Endothelial cell (in vitro differentiated cells): ENCODE measurements around the gene LDLRAD1. TPM values are rescaled to one million over a fixed set of nuclear protein-coding genes. Genes with fewer than 3 reads are reported as not detected.
A peak's percentile ranks its signal among the peaks of the same experiment; 100 is the strongest.

Experiments
- DNase-seq: peaks from one replicate; pipeline ENCODE4 v3.0.0; 2021; ENCODE audit warnings: low spot score
- H3K27ac Mint-ChIP-seq: one replicate; pipeline ENCODE4 v1.8.0; 2021; ENCODE audit warnings: mixed read lengths, inconsistent platforms; ENCODE audit not compliant: unreplicated experiment
- H3K27me3 Mint-ChIP-seq: one replicate; pipeline ENCODE4 v1.8.0; 2021; ENCODE audit warnings: mild to moderate bottlenecking, moderate library complexity, mixed read lengths, inconsistent platforms; ENCODE audit not compliant: unreplicated experiment
- H3K36me3 Mint-ChIP-seq: one replicate; pipeline ENCODE4 v1.8.0; 2021; ENCODE audit warnings: mild to moderate bottlenecking, low read depth, mixed read lengths, inconsistent platforms; ENCODE audit not compliant: unreplicated experiment
- H3K4me1 Mint-ChIP-seq: one replicate; pipeline ENCODE4 v1.8.0; 2021; ENCODE audit warnings: mild to moderate bottlenecking, mixed read lengths, inconsistent platforms; ENCODE audit not compliant: unreplicated experiment
- H3K4me3 Mint-ChIP-seq: one replicate; pipeline ENCODE4 v1.8.0; 2021; ENCODE audit warnings: mild to moderate bottlenecking, mixed read lengths, inconsistent platforms; ENCODE audit not compliant: unreplicated experiment
- H3K9me3 Mint-ChIP-seq: one replicate; pipeline ENCODE4 v1.8.0; 2021; ENCODE audit warnings: mixed read lengths, inconsistent platforms; ENCODE audit not compliant: unreplicated experiment
- long read RNA-seq: library from polyadenylated mRNA; unstranded; transcript quantifications from one replicate; pipeline ENCODE4 v2.0.0, GENCODE V29; 2020; ENCODE audit not compliant: unreplicated experiment
- total RNA-seq: library from RNA; stranded (reverse); fragmentation: NEBNext Ultra II Directional; extraction: Animal tissue kit (Norgen Biotek cat#: 25700); gene quantifications from one replicate; pipeline ENCODE4 v1.2.1, GENCODE V29; 2021; ENCODE audit not compliant: unreplicated experiment
- TF ChIP-seq, protein P1 (sequence below): fragments of 200-600 bp; sonication (generic); IDR thresholded peaks from one replicate; pipeline ENCODE4 v1.5.0; 2021; ENCODE audit warnings: antibody characterized with exemption; ENCODE audit not compliant: unreplicated experiment

Gene LDLRAD1, protein sequence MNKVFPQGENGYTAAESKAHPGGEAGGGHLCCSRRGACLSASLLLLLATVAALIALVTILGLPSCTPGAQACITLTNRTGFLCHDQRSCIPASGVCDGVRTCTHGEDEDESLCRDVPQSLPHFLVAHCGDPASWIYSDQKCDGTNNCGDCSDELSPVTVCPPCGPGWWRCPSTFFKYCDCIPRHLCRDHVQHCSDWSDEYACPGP
- not detected for total RNA-seq
- long read RNA-seq: 0 reads

DNA sequence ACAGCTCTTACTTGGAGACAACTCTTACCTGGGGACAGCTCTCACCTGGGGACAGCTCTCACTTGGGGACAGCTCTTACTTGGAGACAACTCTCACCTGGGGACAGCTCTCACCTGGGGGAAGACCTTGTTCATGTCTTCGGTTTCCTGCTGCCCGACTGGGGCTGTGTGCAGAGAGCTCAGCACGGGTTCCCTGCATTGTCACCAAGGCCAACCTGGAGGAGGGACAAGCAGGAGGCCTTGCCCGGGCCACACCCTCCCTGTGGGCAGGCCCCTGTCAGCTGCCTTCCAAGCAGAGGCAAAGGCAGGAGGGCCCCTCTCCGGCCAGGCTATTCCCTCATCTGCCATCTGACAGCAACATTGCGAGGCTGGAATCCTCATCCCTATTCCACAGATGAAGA is at the start of gene LDLRAD1:
LDLRAD1 (minus strand) TSS at position 208 of the 400 bp plus-strand sequence; CDS start at position 134, 74 bp downstream.
- H3K27me3 Mint-ChIP-seq: no peaks in the 10 kb centered on the region
- H3K4me3 Mint-ChIP-seq: no peak within 1 kb of the TSS
- H3K36me3 Mint-ChIP-seq: no peaks in the 10 kb centered on the region
- H3K27ac Mint-ChIP-seq: no peak within 1 kb of the TSS
- no peaks in the 10 kb centered on the region for H3K4me1 Mint-ChIP-seq
- no peaks in the 10 kb centered on the region for H3K9me3 Mint-ChIP-seq
- no peak for DNase-seq
- TF ChIP-seq, protein P1, sequence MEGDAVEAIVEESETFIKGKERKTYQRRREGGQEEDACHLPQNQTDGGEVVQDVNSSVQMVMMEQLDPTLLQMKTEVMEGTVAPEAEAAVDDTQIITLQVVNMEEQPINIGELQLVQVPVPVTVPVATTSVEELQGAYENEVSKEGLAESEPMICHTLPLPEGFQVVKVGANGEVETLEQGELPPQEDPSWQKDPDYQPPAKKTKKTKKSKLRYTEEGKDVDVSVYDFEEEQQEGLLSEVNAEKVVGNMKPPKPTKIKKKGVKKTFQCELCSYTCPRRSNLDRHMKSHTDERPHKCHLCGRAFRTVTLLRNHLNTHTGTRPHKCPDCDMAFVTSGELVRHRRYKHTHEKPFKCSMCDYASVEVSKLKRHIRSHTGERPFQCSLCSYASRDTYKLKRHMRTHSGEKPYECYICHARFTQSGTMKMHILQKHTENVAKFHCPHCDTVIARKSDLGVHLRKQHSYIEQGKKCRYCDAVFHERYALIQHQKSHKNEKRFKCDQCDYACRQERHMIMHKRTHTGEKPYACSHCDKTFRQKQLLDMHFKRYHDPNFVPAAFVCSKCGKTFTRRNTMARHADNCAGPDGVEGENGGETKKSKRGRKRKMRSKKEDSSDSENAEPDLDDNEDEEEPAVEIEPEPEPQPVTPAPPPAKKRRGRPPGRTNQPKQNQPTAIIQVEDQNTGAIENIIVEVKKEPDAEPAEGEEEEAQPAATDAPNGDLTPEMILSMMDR: no peak

DNA sequence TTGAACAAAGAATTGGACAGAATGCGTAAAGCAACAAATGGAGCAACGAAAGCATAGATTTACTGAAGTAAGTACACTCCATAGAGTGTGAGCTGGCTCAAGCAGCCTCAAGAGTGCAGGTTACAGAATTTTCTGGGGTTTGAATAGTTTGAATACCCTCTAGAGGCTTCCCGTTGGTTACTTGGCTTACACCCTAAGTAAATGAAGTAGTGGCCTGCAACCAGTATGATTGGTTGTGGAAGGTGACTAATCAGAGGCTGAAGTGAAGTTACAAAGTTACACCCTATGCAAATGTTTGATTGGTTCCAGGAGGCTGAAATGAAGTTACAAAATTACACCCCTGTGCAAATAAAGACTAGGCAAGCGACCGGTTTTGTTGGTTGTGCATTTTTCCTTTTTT is 46.3 kb upstream of the LDLRAD1 start:
- no peak overlapping the region for H3K27ac Mint-ChIP-seq
- no peak overlapping the region for H3K4me3 Mint-ChIP-seq
- peaks cover 13% of the 10 kb centered on the region for H3K4me1 Mint-ChIP-seq
- TF ChIP-seq, protein P1: no peak
- no peaks in the 10 kb centered on the region for H3K9me3 Mint-ChIP-seq
- no peaks in the 10 kb centered on the region for H3K36me3 Mint-ChIP-seq
- H3K27me3 Mint-ChIP-seq: no peaks in the 10 kb centered on the region
- no peak for DNase-seq

DNA sequence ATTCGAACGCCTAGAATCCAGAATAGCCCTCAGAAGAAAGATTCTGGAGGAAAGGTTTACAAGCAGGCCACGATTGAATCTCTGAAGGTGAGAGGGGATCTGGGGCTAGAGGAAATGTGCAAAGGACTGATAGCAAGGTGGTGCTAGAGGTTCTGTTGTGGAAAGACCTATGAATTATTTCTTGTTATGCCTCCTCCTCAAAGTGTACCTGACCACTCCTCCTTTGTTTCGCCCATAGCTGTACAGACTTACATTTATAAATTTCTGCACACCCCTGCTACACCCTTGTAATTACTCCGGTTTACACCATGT is 36.4 kb upstream of the LDLRAD1 start:
- no peaks in the 10 kb centered on the region for H3K36me3 Mint-ChIP-seq
- peak overlapping the region; percentile 39 for H3K27ac Mint-ChIP-seq
- H3K27me3 Mint-ChIP-seq: no peaks in the 10 kb centered on the region
- H3K9me3 Mint-ChIP-seq: no peaks in the 10 kb centered on the region
- TF ChIP-seq, protein P1: no peak
- H3K4me1 Mint-ChIP-seq: peaks cover 7% of the 10 kb centered on the region
- no peak for DNase-seq
- H3K4me3 Mint-ChIP-seq: no peak overlapping the region

DNA sequence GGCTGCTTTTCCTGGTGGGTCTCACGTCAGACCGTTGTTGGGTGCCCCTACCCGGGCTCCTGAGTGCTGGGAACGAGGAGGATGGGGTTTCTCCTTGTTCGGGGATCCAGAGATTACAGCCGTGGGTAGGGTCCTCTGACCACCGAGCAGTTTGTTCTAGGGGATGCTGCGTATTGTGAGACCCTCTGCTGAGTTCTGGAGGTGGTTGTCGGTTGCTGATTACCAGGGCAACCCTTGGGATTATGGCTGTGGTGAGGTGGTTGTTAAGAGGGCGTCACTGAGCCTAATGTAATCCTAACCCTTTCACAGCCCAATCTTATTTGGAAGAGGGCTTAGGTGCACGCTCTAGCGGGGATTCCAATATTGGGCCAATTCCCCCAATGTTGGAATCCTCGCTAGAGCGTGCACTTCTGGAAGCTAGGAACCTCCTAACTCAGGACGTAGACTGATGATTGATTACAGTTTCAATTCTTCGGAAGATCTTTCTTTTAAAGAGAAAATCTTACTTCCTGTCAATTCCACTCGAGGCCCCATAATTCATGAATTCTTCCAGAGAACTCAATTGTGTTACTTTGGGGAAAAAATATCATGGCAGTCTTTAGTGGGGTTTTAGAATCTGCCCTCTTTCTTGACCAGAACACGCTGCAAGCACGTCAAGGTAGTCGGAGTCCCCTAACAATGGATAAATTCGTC is 35.9 kb upstream of the LDLRAD1 start:
- Mint-ChIP-seq H3K27ac (peak overlapping the region; percentile 39), H3K9me3 (no peaks in the 10 kb centered on the region), H3K4me1 (peaks cover 7% of the 10 kb centered on the region), H3K27me3 (no peaks in the 10 kb centered on the region), H3K36me3 (no peaks in the 10 kb centered on the region), H3K4me3 (no peak overlapping the region)
- TF ChIP-seq, protein P1: no peak
- no peak for DNase-seq
